AG08396 (cell line): ENCODE measurements around the gene SELENOP.
A peak's percentile ranks its signal among the peaks of the same experiment; 100 is the strongest.

Source experiments
- DNase-seq: peaks from one replicate; pipeline ENCODE4 v3.0.0; 2012; ENCODE audit warnings: low spot score, mixed read lengths

Gene SELENOP

GRCh38 chr5:42798284-42799240, 13.1 kb downstream of the SELENOP start:
- no peak for DNase-seq

DNA sequence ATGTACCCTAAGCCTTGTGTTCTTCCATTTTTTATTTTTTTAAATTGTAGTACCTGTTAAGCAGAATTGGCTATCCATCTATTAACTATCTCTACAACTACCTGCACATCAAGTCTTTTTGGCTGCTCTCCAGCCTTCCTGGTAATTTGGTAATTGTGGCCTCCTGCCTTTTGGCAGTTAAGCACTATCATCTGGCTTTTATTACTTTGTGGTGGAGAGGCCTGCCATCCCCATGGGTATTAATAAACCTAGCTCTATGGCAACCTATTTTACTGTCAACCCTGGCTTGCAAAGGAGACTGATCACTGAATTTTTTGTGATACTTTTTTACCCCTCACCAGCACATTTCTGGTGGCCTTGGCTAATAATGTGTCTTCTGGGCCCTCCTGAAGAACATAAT, 20.5 kb downstream of the SELENOP start:
- DNase-seq, result no peak

- no peak for DNase-seq
Observed at GRCh38 chr5:42787845-42788244, 23.8 kb downstream of the SELENOP start.

GRCh38 chr5:42787073-42787472, 24.6 kb downstream of the SELENOP start:
- no peak for DNase-seq

- DNase-seq, result no peak
Observed at GRCh38 chr5:42785756-42786155, 25.9 kb downstream of the SELENOP start.

GRCh38 chr5:42784132-42784531, 27.6 kb downstream of the SELENOP start:
- no peak for DNase-seq

GRCh38 chr5:42781584-42781983, 30.1 kb downstream of the SELENOP start:
- DNase-seq, result no peak

- no peak for DNase-seq
Observed at GRCh38 chr5:42779083-42779482, 32.6 kb downstream of the SELENOP start.

- no peak for DNase-seq
Observed at GRCh38 chr5:42772265-42772993, 39.3 kb downstream of the SELENOP start.

DNA sequence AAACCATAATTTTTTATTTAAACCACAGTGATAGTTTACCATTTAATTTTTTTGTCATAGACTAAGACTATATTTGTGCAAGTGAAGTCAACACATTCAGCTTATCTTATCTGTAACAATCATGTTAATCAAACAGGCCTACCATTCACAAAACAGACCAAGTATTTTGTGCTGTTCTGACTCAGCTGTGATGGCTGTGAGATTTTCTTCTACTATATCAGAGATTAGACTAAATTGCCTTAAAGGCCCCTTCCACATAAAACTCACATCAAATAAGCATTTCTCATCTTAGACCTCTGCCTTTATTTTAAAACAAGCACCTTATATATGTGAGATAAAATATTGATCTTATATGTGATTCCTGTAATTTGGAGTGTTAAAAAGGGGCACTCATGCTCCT, 41.7 kb downstream of the SELENOP start:
- DNase-seq, result no peak

DNA sequence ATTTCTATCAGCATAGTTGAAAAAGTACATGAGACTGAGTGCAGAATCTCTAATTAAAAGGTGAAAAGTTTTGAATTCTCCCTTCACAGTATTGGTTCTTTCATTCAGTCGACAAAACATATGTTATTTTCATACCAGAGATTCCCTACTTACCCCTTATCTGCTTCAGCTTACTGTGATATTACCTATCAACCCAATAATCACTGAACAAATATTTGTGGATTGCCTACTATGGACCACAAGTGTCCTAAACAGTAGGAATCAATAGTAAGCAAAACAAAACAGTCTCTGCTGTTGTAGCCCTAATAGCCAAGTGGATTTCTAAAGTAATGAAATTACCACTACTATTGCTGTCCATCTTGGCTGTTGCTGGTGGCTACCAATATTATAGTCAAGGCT, 43.6 kb downstream of the SELENOP start:
- no peak for DNase-seq

- peak; percentile 12 for DNase-seq
Observed at GRCh38 chr5:42767491-42768105, 44.1 kb downstream of the SELENOP start.

DNA sequence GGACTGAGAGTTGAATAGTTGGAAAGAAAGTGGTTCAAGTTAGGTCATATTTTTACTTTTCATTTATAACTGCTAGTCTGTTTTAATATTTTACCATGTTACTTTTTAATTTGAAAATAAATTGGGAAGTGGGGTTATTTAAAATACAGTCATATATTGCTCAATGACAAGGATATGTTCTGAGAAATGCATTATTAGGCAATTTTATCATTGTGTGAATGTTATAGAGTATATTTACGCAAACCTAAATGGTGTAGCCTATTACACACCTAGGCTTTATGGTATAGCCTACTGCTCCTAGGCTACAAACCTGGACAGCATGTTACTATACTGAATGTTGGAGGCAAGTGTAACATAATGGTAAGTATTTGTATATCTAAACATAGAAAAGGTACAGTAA, 49.9 kb downstream of the SELENOP start:
- DNase-seq, result no peak

DNA sequence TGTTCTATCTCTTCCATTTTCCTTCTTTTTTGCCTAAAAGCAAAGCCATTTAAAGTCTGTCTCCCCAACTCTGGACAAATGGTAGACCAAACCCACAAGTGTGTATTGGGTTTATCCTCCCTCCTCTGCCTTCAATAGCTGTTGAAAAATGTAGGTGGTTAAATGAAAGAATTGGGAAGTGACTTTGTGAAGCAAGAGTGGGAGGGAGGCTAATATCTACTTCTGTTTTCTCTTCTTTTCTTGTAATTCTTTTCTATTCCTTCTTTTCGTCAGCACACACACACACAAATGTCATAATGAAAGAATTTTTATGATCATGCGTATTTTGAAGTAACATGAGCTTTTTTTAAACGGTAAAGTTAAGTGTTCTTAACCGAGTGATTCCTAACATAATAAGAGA, 51.3 kb downstream of the SELENOP start:
- DNase-seq, result no peak

DNA sequence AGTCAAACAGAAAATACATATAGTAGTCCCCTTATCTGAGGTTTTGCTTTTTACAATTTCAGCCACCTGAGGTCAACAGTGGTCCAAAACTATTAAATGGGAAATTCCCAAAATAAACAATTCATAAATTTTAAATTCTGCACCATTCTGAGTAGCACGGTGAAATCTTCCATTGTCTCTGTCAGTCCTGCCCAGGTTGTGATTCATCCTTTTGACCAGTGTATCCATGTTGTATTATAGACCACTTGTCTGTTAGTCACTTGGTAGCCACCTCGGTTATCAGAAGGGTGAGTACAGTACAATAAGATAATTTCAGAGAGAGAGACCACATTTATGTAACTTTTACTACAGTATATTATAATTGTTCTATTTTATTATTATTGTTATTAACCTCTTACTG, 52.2 kb downstream of the SELENOP start:
- no peak for DNase-seq

GRCh38 chr5:42756606-42757601, 54.8 kb downstream of the SELENOP start, which contains the start of gene CCDC152:
Gene CCDC152, plus strand, starts transcription at chr5:42756818. Its CDS starts 2,304 bp downstream, at chr5:42759122.
- DNase-seq, result no peak

DNA sequence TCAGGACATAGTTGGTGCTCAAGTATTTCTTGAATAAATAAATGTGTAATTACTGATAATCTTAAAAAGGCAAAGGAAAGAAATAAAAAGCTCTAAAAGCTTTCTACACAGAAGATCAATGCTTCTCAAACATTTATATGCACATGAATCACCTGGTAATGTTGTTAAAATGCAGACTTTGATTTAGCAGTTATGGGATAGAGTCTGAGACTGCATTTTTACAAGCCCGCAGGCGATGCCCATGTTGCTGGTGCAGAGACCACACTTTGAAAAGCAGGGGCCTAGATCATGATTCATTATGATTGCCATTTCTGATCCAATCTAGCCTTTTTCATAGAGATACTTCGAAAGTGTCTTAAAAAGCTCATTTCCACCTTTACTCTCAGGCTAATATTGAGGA, 58.6 kb downstream of the SELENOP start:
- DNase-seq, result no peak

DNA sequence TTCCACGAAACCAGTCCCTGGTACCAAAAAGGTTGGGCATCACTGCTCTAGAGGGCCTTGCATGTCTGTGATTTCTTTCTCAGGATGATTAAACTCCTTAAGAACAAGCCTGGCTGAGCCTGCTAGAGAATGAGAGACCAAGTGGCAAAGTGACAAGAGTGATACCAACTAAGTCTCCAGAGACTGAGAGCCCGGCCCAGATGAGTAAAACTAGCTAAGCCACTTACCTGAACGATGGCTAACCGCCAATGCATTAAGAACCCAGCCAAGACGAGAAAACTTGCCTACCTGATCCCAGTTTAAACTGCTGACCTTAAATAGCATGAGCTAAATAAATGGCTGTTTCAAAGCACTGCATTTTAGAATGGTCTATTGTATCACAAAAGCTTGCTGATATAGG, 60.6 kb downstream of the SELENOP start:
- no peak for DNase-seq

- DNase-seq, result no peak
Observed at GRCh38 chr5:42750507-42750906, 61.2 kb downstream of the SELENOP start.
